NCI-H146 treated with DMSO at 0.1 percent for 48 hours (cell line): ENCODE data around the gene FAM149B1.
"Not testable (repeated sequence)": the region's sequence is repeated elsewhere in the genome, so short reads cannot be mapped to it uniquely, and the experiment has no call there.

Source experiments
- DNase-seq: peaks from one replicate; lab custom pipeline; 2025; ENCODE audit not compliant: unreplicated experiment; lab: John Stamatoyannopoulos, UW

Gene FAM149B1

GRCh38 chr10:73167783-73168464 is at the start of gene FAM149B1, which contains the start of gene ECD:
TSS of gene FAM149B1 (plus strand) at chr10:73168119. CDS start at chr10:73168340, 221 bp downstream.
TSS of gene ECD (minus strand) at chr10:73168008. CDS start at chr10:73163937, 4,071 bp downstream.
- DNase-seq, result peak; percentile 87

- DNase-seq, result no peak
Observed at GRCh38 chr10:73119457-73119856, 48.5 kb upstream of the FAM149B1 start.

- DNase-seq, result no peak
Observed at GRCh38 chr10:73119952-73120351, 48.0 kb upstream of the FAM149B1 start.

GRCh38 chr10:73126343-73126742 is 41.6 kb upstream of the FAM149B1 start:
- no peak for DNase-seq

GRCh38 chr10:73131301-73131700 is 36.6 kb upstream of the FAM149B1 start:
- peak; percentile 63 for DNase-seq

- DNase-seq, result no peak
Observed at GRCh38 chr10:73131913-73132686, 35.8 kb upstream of the FAM149B1 start.

- no peak for DNase-seq
Observed at GRCh38 chr10:73134727-73135126, 33.2 kb upstream of the FAM149B1 start.

GRCh38 chr10:73136627-73137026 is 31.3 kb upstream of the FAM149B1 start:
- DNase-seq, result no peak

GRCh38 chr10:73139251-73139650 is 28.7 kb upstream of the FAM149B1 start:
- DNase-seq, result no peak

GRCh38 chr10:73141603-73142002 is 26.3 kb upstream of the FAM149B1 start:
- DNase-seq, result no peak

- not testable (repeated sequence) for DNase-seq
Observed at GRCh38 chr10:73150633-73151413, 17.1 kb upstream of the FAM149B1 start.

- DNase-seq, result no peak
Observed at GRCh38 chr10:73152009-73152408, 15.9 kb upstream of the FAM149B1 start.

- no peak for DNase-seq
Observed at GRCh38 chr10:73156054-73156453, 11.9 kb upstream of the FAM149B1 start.

- DNase-seq, result peak; percentile 15
Observed at GRCh38 chr10:73159038-73159648, 8.8 kb upstream of the FAM149B1 start.

GRCh38 chr10:73161079-73161478 is 6.8 kb upstream of the FAM149B1 start:
- DNase-seq, result no peak

GRCh38 chr10:73161662-73162061 is 6.3 kb upstream of the FAM149B1 start:
- no peak for DNase-seq

GRCh38 chr10:73163096-73163495 is 4.8 kb upstream of the FAM149B1 start:
- no peak for DNase-seq

GRCh38 chr10:73166972-73167371 is 947 bp upstream of the FAM149B1 start:
- no peak for DNase-seq

GRCh38 chr10:73167458-73167782 is 499 bp upstream of the FAM149B1 start:
- DNase-seq, result no peak

GRCh38 chr10:73168465-73168803 is 515 bp downstream of the FAM149B1 start:
- peak; percentile 59 for DNase-seq

GRCh38 chr10:73169320-73169719 is 1.4 kb downstream of the FAM149B1 start:
- DNase-seq, result no peak
